Measurements from ENCODE around the gene FRY.

Gene FRY

GRCh38 chr13:32206097-32206740, 174.6 kb downstream of the FRY start:
- DNase-seq = peak; percentile 30
- H3K9me3 ChIP-seq (ENCODE audit: severe bottlenecking) = no peaks in the 10 kb centered on the region
- H3K27ac ChIP-seq = peak overlapping the region; percentile 60
- no peaks in the 10 kb centered on the region for H3K27me3 ChIP-seq (ENCODE audit: insufficient read depth, low read depth, severe bottlenecking)
- no peak overlapping the region for H3K4me3 ChIP-seq (ENCODE audit: low read depth, low read length)
- peaks cover 8% of the 10 kb centered on the region for H3K36me3 ChIP-seq
- TF ChIP-seq CTCF (IDR thresholded peaks at IDR 0.05; ENCODE audit: low read depth, low read length) = no peak

- no peaks in the 10 kb centered on the region for H3K9me3 ChIP-seq (ENCODE audit: severe bottlenecking)
- peaks cover 19% of the 10 kb centered on the region for H3K36me3 ChIP-seq
- no peak for TF ChIP-seq CTCF (IDR thresholded peaks at IDR 0.05; ENCODE audit: low read depth, low read length)
- no peaks in the 10 kb centered on the region for H3K27me3 ChIP-seq (ENCODE audit: insufficient read depth, low read depth, severe bottlenecking)
- no peak overlapping the region for H3K4me3 ChIP-seq (ENCODE audit: low read depth, low read length)
- DNase-seq = no peak
- no peak overlapping the region for H3K27ac ChIP-seq
Measured at GRCh38 chr13:32208860-32209259, 177.3 kb downstream of the FRY start.

GRCh38 chr13:32209652-32210051, 178.1 kb downstream of the FRY start:
- no peak overlapping the region for H3K4me3 ChIP-seq (ENCODE audit: low read depth, low read length)

GRCh38 chr13:32210101-32210500, 178.5 kb downstream of the FRY start:
- H3K36me3 ChIP-seq = peaks cover 24% of the 10 kb centered on the region

More at GRCh38 chr13:32209652-32210051, 178.1 kb downstream of the FRY start:
- H3K27me3 ChIP-seq (ENCODE audit: insufficient read depth, low read depth, severe bottlenecking) = no peaks in the 10 kb centered on the region
- H3K36me3 ChIP-seq = peaks cover 20% of the 10 kb centered on the region
- no peak overlapping the region for H3K27ac ChIP-seq
- H3K9me3 ChIP-seq (ENCODE audit: severe bottlenecking) = no peaks in the 10 kb centered on the region
- no peak for DNase-seq
- TF ChIP-seq CTCF (IDR thresholded peaks at IDR 0.05; ENCODE audit: low read depth, low read length) = no peak

GRCh38 chr13:32211813-32212212, 180.2 kb downstream of the FRY start:
- no peak overlapping the region for H3K27ac ChIP-seq
- H3K36me3 ChIP-seq = peaks cover 24% of the 10 kb centered on the region
- H3K27me3 ChIP-seq (ENCODE audit: insufficient read depth, low read depth, severe bottlenecking) = no peaks in the 10 kb centered on the region
- no peak for DNase-seq
- no peak for TF ChIP-seq CTCF (IDR thresholded peaks at IDR 0.05; ENCODE audit: low read depth, low read length)
- no peaks in the 10 kb centered on the region for H3K9me3 ChIP-seq (ENCODE audit: severe bottlenecking)
- H3K4me3 ChIP-seq (ENCODE audit: low read depth, low read length) = no peak overlapping the region

More at GRCh38 chr13:32210101-32210500, 178.5 kb downstream of the FRY start:
- TF ChIP-seq CTCF (IDR thresholded peaks at IDR 0.05; ENCODE audit: low read depth, low read length) = no peak
- DNase-seq = no peak
- H3K4me3 ChIP-seq (ENCODE audit: low read depth, low read length) = no peak overlapping the region
- no peak overlapping the region for H3K27ac ChIP-seq
- H3K27me3 ChIP-seq (ENCODE audit: insufficient read depth, low read depth, severe bottlenecking) = no peaks in the 10 kb centered on the region
- H3K9me3 ChIP-seq (ENCODE audit: severe bottlenecking) = no peaks in the 10 kb centered on the region

GRCh38 chr13:32212421-32212820, 180.8 kb downstream of the FRY start:
- H3K4me3 ChIP-seq (ENCODE audit: low read depth, low read length) = no peak overlapping the region
- no peak for DNase-seq
- H3K36me3 ChIP-seq = peaks cover 24% of the 10 kb centered on the region
- H3K9me3 ChIP-seq (ENCODE audit: severe bottlenecking) = no peaks in the 10 kb centered on the region
- no peak overlapping the region for H3K27ac ChIP-seq
- no peak for TF ChIP-seq CTCF (IDR thresholded peaks at IDR 0.05; ENCODE audit: low read depth, low read length)
- H3K27me3 ChIP-seq (ENCODE audit: insufficient read depth, low read depth, severe bottlenecking) = no peaks in the 10 kb centered on the region

All from WERI-Rb-1 (cell line).